T follicular helper cell (primary cell): ENCODE data around the gene SLC11A2.
"Not testable (repeated sequence)": the region's sequence is repeated elsewhere in the genome, so short reads cannot be mapped to it uniquely, and the experiment has no call there.

Source experiments
- DNase-seq: peaks from one replicate; pipeline ENCODE4 v3.0.0-alpha.2; 2020; ENCODE audit warnings: low read depth

The SLC11A2 gene

DNA sequence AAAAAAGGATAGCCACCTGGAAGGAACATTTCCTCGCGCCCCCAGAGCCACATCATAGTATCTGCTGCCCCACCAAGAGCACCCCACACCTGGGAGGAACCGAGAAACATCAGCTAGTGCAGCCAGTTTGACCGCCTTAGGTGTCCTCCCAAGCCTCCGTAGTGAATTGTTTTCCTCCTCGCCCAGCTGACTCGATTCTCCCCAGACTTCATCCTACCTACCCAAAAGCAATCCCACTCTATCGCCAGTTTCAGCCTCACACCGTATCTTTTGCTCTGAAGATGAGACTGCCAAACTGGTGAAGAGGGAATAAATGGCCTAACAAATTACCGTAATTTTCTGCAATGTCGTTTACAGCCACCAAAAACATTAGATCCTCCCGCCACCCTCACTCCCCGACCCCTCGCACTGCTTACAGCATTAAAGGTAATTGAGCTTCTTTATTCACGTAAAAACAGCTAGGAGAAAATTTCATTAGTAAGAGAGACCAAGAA lies 1.2 kb upstream of the SLC11A2 start:
- no peak for DNase-seq

DNA sequence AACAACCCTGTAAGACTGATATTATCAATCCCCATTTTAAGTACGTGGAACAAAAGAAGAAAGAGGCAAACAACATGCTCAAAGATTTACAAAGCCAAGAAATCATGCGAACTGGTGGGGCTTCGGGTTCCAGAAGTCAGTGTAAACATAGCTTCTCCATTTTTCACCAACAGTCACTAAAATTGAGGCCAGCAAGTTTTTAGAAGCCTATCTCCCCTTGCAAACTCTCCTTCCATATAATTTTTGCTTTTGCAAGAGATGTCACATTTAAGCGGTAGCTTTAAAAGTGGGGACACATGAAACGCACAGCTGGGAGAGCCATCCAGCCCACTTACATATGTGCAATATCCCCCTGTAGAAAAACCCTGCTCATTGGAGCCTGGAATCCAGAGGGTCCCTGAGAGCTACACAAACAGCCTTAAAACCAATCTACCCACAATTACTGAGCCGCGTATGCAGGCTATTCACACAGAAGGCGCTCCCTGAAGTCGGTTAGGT lies 797 bp downstream of the SLC11A2 start:
- no peak for DNase-seq

DNA sequence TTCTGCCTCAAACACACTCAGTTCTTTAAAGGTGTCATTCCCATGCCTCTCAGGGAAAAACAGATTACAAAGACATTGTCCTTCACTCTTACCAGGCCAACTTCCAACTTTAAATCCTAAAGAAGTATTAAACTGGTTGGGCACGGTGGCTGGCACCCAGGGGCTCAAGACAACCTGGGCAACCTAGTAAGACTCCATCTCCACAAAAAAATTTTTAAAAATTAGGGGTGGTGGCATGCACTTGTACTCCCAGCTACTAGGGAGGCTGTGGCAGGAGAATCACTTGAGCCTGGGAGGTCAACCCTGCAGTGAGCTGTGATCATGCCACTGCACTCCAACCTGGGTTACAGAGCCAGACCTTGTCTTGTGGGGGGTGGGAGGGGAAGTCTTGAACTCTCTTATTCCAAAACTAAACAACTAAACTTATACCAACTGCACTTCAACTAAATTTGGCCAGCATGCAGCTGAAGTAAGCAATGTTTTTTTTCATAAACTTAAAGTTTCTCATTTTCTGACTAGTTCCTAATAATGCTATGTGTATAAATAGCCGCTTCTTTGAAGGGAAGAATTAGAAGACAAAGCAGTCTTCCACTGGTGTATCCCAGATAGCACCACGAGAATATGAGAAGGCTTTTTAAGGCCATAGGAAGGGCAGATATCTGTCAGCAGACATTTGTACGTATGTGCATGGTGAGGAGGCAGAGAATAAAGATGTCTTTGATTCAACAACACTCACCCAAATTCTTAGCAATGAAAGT lies 2.4 kb downstream of the SLC11A2 start:
- no peak for DNase-seq

DNA sequence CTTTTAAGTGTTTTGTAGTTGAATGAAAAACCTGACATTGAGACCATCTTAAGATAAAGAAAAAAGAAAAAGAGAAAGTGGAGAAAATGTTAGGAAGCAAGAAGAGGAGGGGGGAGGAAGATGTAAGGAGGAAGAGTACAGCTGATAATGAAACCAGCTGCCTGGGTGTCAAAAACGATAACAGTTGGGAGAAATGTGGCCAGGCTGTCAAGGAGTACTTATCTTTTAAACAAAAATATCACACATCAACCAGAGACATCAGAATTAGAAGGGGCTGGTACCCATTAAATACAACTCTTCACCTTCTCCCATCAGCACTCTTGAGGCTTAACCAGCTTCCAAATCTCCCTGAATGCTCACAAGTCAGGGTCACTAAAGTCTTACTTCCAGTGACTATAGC lies 4.5 kb downstream of the SLC11A2 start:
- no peak for DNase-seq

DNA sequence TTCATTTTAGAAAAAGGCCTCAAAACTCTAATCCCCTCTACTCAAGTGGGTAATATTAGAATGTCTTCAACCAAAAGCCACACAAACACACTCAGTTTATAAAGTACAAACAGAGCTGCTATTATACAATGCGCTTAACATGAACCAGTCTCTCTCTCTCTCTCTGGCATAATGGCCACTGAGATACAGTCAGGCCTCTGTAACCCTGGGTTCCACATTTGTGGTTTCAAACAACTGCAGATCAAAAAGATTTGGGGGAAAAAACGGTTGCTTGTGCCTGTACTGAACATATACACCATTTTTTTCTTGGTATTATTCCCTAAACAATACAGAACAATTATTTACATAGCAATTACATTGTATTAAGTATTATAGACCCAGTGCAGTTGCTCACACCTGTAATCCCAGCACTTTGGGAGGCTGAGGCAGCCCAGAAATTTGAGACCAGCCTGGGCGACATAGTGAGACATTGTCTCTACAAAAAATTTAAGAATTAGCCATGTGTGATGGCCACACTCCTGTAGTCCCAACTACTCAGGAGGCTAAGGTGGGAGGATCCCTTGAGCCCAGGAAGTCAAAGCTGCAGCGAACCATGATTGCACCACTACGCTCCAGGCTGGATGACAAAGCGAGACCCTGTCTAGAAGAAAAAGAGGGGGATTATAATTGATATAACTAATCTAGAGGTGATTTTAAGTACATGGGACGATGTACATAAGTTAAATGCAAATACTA lies 5.6 kb downstream of the SLC11A2 start:
- no peak for DNase-seq

DNA sequence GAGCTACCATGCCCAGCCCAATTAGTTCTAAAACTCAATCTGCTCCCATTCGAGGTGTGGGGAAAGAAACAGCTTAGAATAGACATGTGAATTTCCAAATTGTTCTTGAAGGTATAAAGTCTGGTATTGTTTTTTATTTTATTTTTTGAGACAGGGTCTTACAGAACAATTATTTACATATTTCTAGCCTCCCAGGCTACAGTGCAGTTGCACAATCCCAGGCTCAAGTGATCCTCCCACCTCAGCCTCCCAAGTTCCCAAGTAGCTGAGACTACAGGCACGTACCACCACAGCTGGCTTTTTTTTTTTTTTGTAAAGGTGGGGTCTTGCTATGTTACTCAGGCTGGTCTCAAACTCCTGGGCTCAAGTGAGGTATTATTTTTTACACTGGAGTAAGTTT lies 6.3 kb downstream of the SLC11A2 start:
- no peak for DNase-seq

DNA sequence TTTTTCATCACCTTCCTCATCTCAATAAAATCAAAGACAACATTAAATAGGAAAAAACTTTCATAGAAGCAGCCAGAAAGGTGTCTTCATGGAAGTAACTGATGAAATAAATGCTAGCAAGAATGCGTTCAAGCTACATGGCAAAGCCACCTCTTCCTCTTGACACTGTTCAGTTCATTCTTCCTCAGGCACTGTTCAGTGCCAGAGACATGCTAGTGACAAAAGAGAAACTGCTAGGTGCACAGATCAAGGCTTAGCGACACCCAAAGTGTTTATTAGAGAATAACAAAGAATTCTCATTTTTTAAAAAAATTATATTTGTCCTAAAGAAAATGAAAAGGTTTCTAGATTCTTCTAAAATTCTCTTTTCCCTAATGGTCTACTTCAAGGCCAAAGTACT lies 7.2 kb downstream of the SLC11A2 start:
- DNase-seq = no peak

DNA sequence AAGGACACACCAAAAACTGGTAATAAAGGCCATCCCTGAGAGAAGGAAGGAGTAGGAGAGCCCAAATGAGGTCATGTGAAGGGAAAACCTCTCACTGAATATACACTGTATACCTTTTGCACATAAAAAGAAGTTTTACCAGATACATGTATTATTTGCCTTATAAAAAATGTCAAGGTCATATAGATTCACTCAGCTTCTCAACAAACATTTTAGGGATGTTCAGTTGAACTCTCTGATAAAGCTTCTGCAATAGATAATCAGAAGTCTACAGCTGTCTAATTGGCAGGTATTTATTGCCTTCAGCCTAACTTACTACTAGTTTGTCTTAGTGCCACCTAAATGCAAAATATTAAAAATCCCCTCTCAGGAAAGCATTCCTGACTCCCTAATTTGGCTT lies 8.7 kb downstream of the SLC11A2 start:
- no peak for DNase-seq

DNA sequence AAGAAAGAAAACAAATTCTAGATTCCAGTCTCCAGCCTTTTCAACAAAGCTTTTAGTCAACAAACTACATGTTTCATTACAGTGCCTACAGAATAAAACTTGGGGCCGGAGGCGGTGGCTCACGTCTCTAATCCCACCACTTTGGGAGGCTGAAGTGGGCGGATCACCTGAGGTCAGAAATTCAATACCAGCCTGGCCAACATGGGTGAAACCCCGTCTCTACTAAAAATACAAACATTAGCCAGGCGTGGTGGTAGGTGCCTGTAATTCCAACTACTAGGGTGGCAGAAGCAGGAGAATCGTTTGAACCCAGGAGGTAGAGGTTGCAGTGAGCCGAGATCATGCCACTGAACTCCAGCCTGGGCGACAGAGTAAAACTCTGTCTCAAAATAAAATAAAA lies 11.7 kb downstream of the SLC11A2 start:
- not testable (repeated sequence) for DNase-seq

DNA sequence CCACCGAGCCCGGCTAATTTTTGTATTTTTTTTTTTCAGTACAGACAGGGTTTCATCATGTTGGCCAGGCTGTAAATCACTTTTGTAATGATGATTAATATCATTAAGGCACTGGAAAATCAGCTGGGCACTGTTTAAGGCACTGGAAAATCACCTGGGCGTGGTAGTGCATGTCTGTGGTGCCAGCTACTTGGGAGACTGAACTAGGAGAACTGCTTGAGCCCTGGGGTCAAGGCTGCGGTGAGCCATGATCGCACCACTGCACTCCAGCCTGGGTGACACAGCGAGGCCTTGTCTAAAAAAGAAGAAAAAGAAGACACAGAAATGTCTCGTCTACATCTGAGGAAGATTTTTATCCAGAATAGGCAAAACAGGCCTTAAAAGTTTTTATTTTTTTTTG lies 12.7 kb downstream of the SLC11A2 start:
- DNase-seq = no peak

DNA sequence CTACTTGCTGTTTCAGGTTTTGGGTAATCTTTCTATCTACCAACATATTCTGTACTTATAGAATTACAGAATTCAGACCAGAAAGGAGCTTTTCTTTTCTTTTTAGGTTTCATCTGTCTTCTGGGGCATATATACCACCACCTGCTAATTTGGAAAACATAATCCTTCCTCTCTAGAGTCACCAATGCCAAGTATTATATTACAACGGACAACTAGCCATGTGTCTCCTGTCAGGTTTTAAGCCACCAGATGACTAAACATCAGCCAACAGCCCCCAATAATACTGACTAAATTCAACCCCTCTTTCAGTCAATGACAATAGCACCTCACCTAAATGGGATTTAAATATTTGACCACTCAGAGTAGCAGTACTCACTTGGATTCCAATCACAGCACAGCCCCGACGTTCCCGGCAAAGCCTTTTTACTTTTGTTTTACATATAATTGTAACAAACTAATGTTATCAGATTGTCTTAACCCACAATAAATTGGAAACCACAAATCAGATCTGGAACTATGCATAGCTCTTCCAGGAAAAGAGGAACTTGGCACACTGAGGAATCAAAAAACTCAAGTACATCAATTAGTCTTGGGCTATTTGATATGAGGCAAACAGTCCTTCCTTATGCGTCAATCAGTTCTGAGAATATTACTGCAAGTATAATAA lies 13.5 kb downstream of the SLC11A2 start:
- no peak for DNase-seq

DNA sequence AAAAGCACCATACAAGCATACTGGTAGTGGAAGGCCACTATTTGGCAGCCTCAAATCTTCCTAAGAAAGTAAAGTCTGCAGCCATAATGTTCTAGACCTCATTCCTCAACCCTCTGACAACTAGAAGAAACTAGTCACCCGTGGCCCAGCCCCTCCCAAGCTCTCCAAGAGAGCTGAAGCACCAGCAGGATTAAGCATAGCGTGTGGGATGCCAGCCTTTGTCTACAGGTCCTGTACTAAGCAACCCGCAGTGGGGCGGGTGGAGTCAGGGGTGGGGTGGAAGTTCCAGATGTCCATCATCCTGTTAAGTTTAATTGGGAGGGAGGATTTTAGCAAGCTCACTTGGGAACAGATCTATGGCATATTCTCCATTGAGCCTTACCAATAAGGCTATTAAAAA lies 14.2 kb downstream of the SLC11A2 start:
- no peak for DNase-seq

DNA sequence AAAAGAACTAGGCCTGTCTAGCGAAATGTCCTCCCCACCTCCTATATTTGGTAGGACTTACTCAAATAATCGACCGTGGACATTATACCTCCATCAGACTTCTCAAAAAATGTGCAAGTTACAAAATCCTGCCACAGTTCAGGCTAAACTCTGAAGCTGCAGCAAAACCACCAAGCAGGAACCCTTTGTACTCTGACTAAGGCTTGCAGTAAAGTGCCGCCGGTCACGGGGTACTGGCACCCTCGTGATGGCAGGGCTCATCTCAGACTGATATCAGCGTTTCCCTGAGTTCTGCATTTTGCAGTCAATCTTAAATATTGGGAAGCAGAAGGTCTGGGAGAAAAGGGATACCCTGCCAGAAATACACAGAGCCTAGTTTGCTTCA lies 17.1 kb downstream of the SLC11A2 start:
- peak; percentile 45 for DNase-seq

DNA sequence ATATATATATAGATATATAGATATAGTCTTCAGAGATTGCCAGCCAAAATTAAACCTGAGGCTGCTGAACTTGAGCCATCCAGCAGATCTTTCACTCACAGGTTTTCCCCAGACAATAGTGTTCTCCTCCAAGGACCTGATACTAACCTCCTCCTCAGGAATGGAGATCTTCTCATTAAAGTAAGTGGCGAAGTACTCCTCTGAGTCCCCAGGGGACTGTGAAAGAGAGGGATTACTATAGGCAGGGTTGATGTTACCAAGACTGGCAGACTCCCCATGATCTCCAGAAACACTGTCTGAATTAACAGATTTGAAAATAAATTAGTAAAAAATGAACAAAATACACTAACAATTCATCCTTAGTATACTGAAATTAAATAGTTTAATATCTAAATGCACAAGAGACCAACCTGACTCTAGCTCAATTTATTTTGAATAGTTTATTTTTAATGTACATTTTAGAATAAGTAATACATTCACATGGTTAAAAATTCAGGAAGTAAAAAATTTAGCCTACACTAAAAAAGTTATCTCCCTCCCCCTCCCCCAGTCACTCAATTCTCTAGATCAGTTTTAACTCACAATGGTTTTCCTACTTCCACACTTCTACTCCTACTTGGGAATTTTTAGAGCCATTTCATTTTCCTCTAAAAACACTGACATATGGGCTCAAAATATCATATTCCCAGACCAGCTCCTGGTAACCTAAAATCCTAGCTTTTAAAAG lies 17.7 kb downstream of the SLC11A2 start:
- DNase-seq = no peak

DNA sequence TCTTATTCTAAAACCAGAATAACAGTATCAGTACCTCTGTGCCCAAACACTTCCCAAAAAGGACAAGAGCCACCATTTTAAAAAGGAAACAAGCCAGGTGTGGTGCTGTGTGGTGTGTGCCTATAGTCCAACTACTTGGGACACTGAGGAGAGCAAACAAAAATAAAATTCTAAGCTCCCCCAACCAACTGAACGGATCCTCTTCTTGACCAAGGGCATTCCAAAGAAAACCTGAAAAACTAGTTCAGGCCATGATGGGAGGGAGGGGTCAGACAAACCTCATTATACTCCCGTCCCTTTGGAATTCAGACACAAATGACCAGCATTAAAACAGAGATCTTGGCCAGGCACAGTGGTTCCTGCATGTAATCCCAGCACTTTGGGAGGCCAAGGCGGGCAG lies 20.5 kb downstream of the SLC11A2 start:
- DNase-seq = no peak

DNA sequence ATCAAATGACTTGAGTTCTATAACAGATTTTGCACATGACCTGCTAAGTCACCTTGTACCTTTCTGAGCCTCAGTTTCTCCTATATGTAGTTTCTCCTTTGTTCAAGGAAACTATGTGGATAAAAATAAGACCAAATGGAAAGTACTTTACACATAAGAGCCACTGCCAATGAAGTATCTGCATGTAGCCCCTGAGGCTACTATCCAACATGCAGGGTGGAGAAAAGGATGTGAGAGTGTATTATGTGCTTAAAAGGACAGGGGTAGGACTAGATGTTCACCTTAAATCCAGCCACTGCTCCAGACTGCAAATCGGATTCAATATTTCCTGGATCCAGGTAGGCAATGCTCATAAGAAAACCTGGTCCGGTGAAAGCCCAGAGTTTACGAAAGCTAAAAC lies 21.2 kb downstream of the SLC11A2 start:
- DNase-seq = no peak

DNA sequence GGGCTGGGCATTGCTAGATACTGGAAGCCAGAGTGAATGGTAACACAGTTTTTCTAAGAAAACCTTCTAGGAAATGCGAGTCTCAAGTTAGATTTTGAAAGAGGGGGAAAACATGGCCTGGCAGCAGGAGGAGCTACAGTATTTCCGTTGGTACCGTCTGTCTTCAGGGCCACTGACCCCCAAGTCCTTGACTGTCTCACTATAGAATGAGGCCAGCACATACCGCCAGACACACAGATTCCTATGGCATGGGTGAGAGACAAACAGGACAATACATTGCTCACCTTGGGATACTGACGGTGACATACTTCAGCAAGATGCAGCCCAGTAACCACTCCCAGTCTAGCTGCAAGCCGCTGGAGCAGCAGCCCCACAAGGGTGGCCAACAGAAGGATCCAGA lies 21.7 kb downstream of the SLC11A2 start:
- no peak for DNase-seq

DNA sequence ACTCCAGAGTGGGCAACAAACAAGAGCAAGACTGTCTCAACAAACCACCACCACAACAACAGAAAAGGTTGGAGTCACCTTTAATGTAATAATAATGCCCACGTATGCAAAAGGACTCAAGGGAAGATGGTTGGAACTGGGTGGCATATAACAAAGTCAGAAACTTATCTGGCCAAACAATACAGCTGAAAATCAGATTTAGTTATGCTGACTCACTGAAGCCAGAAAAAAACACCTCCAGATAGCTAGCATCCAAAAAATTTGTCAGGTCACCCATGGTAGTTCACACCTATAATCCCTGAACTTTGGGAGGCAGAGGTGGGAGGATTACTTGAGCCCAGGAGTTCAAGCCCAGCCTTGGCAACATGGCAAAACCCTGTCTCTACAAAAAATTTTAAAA lies 24.4 kb downstream of the SLC11A2 start:
- no peak for DNase-seq

DNA sequence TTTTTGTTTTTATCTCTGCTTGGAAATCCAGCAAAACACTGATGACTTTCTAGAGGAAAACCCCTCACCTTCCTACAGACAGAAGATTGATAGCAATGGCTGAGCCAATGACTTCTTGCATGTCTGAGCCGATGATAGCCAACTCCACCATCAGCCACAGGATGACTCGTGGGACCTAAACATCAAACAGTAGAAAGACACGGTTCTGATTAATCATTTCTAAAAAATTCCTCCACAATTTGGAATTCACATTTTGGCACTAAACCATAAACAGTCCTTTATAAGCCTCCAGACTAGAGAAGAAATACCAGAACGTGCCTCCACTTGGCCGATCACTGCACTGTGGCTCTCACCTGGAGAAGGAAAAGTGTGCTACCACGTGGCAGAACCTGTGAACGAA lies 25.9 kb downstream of the SLC11A2 start:
- no peak for DNase-seq

DNA sequence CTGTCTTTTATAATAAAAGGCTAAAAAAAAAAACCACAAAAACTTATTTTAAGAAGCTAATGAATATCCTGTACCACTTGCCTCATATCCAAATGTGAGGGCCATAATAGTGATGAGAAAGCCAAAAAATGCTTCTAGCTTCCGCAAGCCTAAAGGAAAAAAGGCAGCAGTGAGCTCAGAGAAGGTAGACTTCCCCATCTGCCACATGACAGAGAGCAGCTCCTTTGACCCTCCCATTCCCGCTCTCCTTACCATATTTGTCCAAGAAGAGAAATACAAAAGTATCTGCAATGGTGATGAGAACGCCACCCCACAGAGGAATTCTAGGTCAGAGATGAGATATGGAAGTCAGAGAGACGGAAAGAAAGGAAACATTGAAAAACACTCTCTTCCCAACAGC lies 27.1 kb downstream of the SLC11A2 start:
- no peak for DNase-seq

DNA sequence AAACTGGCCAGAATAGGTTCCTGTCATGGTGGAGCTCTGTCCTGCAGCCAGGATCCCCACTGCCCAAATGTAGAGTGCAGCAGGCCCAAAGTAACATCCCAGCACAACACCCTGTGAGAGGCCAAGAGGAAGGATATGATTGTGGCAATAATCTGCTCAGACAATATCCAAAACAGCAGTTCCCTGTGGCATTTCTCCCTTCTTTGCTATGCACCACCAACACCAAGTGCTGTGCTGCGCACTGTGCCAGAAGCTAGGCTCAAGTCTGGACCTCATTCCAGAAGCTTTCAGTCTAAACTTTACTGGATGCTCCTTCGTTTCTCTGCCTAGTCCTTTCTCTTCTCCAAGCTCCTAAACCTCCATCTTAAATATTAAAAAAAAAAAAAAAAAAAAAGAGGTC lies 33.4 kb downstream of the SLC11A2 start:
- DNase-seq = no peak

DNA sequence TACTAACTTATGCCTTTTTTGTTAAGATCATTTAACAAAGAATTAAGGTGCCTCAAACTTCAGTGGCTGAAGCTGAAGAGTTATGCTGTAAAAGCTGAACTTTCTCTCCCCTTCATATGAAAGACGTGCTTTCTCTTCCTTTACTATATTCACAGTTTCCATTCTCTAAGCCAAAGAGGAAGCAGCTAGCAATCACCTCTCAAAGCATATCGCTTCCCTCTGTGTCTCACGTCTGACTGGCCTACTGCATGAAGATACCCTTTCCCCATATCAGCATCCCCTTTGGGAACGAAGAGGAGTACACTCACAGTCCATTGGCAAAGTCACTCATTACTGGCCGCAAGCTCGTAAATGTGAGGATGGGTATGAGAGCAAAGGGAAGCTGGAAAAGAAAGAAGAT lies 34.9 kb downstream of the SLC11A2 start:
- no peak for DNase-seq
